ENCODE results near the gene MAST4.

The MAST4 gene

DNA sequence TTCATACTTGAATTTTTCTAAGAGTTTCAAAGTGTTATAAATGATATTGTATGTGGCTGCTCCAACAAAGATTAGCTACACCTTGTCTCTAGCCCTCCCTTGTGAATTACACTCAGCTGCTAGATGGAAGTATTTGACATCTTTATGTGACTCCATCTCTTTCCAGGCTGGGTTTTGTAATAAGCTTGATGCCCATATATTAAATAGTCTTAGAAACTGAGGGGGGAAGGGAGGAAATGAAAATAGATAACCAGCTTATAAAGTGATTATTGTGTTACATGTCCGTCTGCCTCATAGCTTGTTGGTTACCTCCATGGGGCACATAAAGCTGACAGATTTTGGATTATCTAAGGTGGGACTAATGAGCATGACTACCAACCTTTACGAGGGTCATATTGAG lies 537.0 kb downstream of the MAST4 start:
- DNase-seq (ENCODE audit: low read depth), result no peak

DNA sequence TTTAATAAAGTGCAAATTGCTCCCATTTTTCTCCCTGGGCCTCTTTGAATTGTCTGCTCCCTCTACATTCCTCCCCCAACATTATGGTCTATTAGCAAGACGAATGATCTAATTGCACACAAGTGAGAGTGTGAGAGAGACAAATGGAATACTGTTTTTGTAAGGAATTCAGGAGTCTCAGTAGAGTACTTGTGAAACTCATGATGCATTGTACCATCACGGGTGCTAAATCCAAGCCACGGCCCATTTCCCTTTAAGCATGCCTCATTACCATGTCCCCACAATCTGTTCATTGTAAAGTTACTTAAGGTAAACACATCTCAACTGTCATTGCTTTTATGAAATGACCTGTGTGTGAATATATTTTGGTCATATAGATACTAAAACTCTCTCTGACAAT lies 537.6 kb downstream of the MAST4 start:
- no peak for DNase-seq (ENCODE audit: low read depth)

DNA sequence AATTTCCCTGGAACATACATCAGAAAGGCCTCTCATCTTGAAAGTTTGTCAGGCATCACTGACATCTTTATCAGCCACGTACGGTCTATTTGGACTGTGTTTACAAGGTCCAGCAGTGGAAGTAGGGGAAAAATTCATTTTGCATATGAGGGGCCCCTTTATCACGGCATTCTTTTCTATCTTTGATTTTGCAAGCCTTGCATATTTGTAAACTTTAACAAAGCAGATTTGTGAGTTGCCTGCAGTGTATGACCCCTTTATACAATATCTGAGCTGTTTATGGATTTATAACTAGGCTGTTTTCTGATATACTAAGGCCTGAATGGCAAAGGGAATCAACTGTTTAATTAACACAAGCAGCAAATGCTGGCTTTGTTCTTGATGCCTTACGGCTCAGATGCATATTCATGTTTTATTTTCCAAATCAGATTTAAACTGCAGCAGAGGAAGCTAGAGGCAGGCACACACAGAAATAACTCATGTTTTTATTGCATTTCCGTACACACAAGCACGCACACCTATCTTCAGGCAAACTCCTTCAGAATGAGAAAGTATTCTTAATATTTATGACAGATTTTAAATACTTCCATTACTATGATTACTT lies 539.3 kb downstream of the MAST4 start:
- no peak for DNase-seq (ENCODE audit: low read depth)

DNA sequence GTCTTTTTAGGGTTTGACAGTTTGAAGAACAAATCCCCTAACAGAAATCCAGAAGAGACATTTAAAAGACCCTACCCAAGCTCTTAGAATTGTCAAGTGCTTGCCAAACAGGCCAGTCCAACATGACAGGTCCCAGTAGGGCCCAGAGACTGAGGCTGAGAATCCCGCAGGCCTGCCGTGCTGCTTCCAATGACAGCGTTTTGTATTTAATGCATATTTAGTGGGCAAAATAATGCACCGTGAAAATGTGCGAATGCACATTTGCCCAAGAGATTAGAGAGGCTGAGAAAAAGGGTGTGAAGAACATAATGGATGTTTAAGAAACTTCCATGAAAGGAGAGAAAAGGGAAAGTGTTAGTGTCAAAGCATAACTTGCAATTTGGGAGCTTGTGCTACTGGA lies 542.8 kb downstream of the MAST4 start:
- no peak for DNase-seq (ENCODE audit: low read depth)

DNA sequence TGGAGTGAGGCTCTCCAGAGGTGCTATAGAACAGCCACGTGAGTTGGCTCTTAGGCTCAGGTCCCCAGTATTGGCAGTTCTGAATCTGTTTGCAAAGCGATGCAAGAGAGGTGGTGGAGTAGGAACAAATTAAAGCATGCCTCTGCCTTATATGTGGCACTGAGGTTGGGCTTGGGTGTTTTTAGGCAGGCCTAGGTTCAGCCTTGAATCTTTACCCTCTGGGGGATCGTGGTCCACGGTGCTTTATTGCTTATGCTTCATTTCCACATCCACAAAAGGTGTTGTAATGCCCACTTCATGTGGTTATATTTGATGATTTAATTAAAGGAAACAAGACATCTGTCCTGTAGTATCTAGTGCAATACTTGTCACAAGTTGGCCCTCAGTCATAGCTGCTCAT lies 544.2 kb downstream of the MAST4 start:
- no peak for DNase-seq (ENCODE audit: low read depth)

DNA sequence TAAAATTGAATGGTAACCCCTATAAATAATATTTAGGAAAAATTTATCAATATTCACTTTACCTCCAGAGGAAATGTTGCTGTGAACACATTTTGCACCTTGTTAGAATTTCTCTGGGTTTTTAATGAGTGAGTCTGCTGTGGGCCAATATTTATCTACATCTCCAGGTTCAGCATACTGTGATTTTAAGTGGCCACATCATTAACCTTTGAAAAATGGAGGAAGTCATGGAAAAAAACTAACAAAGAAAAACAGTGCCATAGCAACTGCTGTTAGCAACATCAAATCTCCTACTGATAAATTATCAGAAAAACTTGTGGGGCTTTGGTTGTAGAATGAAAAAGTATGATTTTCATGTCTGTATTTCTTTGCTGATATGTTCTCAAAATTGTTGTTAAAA lies 545.5 kb downstream of the MAST4 start:
- DNase-seq (ENCODE audit: low read depth), result no peak

DNA sequence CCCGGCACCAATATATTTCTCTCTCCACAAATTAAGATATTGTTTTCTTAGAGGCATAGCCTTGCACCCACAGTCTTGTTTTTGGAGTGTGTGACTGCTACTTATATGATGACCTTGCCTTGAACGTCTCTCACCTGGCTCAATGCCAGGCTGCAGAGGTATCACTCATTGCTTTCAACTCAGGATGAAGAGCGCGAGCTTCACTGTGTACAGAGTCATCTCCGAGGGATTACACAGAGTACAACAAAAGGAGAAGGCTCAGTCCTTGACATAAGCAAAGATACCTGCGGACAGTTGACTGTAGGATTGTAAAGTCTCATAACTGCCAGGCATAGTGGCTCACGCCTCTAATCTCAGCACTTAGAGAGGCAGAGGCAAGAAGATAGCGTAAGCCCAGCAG lies 546.6 kb downstream of the MAST4 start:
- DNase-seq (ENCODE audit: low read depth), result no peak

DNA sequence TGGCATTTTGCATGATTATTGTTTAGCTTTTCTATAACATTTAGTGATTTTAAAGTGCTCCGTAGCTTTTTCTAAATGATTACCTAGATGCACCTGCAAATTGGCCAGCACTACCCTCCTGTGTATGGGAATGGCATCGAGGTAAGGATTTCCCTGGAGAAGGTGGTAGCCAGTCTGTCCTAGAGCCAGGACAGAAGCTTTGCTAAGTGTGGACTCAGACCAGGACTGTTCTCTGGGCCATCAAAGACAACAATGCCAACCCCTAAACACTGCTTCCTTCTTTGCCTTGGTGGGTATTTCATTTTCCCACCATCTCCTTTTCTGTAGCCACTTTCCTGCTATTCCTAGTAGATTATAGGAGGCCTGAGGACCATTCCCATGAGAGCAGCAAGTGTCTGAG lies 547.4 kb downstream of the MAST4 start:
- no peak for DNase-seq (ENCODE audit: low read depth)

DNA sequence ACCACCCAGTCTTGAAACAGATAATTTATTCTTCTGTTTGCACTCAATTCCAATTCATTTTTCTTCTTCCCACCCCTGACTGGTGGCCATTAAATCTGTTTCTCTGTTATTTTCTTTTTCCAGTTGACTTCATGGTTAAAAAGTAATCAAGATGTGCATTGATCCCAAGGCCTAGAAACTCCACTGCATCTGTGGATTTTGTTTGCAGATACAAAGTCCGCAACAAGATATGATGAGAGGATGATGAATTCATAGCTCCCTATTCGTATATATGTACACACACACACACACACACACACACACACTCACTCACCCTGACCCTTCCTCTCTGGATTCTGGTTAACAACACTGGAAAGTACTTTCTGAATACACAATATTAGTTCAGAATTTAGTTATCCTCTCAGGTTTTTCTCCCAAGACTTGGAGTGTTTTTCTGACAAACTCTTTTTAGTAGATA lies 548.0 kb downstream of the MAST4 start:
- DNase-seq (ENCODE audit: low read depth), result no peak

DNA sequence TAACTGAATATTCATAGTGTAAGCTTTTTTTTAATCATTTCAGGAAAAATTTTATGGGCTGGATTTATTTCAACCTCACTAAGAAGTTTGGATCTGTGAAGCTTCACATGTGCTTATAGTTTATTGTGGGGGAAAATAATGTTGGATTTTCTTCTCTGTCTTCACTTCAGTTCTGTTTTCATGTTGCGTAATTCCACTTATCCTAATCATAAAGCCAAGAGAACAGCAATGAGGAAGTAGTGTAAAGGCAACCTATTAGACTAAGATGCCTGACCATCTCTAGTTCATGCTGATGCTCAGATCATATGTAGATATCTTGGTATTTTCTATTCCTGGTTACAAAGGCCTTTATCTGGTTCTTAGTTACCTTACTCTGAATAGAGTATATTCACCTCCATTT lies 550.4 kb downstream of the MAST4 start:
- peak; percentile 45 for DNase-seq (ENCODE audit: low read depth)

DNA sequence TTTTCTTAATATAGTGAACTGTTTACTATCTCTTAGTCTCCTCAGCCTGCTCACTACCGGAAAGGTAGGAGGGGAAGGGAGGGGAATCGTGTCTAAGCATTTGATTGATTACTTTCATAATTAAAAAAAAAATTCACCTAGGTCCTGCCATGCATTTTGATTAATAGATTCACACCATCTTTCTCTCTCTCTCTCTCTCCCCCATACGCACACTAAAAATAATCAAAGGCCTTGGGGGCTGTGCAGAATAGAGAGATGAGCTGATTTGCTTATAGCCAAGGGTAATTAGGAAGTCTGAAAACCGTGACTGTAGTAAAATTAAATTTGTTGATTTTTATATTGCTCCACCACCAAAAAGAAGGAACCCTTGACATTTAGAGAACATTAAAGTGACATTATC lies 550.8 kb downstream of the MAST4 start:
- no peak for DNase-seq (ENCODE audit: low read depth)

DNA sequence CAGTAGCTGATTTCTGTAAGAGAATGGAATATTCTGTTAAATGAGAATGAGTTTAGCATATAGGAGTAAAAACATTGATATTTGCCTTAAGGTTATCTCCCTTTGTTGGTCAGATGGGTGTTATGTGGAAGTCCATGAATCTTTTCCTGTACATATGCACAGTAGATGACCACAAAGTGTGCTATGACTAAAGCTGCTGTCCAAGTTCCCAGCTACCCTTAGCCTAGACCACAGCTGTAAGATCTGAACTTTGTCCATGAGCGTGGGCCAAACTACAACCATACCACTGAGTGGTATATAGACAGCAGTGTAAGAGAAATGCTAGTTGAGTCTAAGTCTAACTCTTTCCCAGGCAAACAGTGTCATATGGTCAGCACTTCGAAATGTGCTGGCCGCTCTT lies 551.6 kb downstream of the MAST4 start:
- no peak for DNase-seq (ENCODE audit: low read depth)

DNA sequence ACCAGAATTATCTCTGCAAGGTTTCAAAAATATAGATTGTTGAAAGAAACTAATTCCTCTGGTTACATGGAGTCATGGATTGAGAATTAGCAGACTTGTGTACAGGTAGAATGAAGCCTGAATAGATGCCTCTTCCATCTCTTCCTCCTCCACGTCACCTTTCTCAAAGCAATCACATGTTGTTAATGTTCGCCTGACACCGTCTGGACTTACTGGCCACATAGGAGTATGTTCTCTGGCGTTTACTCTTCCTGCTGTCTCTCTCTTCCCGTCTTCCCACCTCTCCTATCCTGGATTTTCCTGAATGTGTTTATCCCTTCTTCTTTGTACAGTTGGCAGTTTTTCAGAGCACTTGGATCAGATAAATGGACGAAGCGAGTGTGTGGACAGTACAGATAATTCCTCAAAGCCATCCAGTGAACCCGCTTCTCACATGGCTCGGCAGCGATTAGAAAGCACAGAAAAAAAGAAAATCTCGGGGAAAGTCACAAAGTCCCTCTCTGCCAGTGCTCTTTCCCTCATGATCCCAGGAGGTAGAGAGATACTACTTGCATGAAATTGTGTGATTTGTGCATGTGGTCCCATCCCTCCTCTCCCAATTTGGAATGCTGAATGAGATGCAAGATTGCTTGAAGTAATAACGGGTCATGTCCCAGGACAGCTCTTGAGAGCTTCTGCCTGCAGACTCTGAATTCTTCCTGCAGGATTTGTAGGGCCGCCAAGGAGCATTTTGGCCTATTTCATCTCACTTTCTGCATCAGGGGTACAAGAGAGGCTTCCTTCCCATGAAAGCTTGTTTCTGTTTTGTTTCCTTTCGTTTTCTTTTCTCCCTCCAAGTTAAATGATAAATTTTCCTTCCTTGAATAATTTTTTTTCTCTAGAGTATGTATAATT lies 553.1 kb downstream of the MAST4 start:
- no peak for DNase-seq (ENCODE audit: low read depth)

DNA sequence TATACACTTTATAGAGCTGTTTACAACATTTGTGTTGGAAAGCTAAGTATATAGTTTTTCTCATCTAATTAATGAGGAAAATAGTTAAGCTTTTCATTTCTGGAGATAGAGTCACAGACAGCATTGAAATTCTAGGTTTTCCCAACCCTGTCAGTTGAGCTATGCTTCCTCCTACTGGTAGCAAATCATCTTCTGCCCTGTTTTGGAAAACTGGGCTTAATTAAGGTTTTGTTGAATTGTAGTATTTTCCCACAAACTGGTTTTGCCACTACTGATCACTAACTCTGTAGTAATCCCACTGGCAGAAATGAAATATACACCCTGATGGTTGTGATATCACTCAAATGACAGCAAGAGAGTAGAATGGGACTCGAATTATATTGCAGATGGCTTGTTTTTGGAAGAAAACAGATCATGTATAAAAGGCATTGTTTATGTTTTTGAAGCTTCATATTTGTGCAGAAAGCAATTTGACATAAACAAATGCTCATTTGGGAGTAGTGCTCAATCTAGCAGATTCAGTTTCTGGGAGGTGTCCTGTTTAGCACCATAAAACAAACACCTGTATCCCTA lies 553.8 kb downstream of the MAST4 start:
- peak; percentile 47 for DNase-seq (ENCODE audit: low read depth)

DNA sequence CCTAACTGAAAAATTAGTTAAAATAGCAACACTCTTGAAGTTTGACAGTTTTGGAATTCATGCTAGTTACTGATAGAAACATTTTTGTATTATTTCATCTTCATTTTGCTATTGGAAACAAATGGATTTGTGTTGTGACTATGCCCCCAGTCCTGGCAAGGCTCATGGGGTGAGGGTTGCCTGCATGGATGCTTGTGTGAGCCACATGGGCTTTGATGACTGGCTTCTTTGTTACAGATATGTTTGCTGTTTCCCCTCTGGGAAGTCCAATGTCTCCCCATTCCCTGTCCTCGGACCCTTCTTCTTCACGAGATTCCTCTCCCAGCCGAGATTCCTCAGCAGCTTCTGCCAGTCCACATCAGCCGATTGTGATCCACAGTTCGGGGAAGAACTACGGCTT lies 556.2 kb downstream of the MAST4 start:
- DNase-seq (ENCODE audit: low read depth), result no peak

DNA sequence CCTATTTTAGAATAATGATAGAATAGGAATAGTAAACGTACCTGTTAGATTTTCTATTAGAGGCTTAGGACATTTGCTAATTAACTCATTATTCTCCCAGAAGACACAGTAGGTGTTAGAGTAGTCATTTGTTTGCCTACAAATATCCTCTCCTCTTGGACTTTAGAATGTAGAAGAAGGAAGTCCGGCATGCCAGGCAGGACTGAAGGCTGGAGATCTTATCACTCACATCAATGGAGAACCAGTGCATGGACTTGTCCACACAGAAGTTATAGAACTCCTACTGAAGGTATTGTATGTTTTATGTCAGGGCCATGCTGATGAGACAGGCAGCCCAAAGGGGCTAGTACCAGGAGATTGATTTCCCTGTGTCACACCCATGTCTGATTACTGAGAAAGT lies 557.1 kb downstream of the MAST4 start:
- DNase-seq (ENCODE audit: low read depth), result no peak

DNA sequence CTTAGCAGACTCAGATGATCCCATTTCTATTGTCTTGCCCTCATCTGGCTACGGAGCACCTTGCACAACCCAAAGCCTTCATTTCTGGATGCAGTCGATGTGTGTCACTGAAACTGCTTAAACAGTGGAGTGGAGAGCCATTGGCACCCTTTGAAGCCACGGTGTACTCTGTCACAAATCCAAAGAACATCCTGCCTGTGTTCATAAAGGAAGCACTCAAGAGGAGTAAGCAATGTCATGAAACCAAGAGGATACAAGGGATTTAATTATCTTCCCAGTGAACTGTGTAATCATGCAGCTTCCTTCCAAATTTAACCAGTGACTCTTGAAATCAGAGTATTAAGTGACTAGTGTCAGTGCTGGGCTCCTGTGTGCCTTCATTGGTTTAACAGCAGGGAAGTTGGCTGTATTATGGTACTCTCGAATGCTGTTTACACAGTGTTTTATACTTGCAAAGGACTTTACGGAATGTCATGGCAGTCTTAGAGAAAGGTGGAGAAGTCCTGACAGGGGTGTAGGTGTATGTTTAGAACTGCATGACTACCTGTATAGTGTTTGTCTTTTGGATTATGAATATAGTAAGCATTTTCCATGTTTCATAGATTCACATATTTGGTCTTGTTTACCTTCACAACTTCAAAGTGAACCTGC lies 558.5 kb downstream of the MAST4 start:
- no peak for DNase-seq (ENCODE audit: low read depth)

DNA sequence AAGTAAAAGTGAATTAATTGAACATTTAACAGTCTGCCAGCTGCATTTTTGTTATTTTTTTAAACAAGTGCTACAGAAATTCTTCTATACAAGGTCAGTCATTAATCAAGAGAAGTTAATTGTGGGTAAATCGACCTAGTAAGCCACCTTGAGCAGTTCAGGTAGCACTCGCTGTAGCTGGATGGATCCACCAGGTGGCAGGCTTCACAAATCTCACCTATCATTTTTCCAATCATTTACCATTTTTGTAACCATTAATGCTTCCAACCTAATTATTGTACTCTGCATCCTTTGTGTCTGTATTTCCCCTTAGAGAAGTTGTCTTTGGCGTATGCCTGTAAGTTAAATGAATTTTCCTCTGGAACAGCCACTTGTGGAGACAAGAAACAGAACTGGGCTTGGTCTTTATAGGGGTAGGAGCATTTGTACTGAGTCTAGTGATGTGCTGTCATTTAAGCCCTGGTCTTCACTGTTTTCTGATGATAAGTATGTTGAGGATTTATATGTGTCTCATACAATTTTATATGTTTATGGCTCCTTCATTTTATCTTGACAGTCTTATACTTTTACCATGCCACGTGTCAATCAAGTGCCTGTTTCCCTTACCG lies 560.9 kb downstream of the MAST4 start:
- DNase-seq (ENCODE audit: low read depth), result no peak

DNA sequence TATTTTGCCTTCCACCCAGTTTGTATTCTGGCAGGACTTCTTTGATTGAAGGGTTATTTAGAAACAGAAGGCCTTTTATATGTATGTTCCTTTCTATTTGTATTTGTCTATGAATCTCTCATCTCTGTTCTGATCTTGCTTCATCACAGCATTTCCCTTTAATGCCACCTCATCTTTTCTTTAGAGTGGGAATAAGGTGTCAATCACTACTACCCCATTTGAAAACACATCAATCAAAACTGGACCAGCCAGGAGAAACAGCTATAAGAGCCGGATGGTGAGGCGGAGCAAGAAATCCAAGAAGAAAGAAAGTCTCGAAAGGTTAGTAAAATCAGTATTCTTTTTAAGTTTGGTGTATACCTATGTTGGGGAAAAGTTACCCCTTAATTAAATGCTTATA lies 564.1 kb downstream of the MAST4 start:
- DNase-seq (ENCODE audit: low read depth), result no peak

DNA sequence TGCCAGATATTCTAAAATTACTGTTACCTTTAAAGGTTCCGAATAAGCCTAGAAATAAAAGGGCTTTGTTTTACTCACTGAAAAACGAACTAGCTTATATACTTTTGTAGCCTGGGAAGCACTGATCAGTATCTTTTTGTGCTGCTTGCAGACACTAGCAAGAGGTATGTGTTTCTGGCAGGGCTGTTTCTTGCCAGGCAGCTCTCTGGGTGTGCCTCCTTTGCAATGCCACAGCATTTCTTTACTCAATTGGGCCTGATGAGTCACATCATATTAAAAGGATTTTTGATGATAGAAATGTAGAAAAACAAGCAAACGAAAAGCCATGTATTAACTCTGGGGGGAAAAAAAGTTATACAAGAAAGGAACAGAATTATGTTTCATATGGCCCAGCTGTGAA lies 564.8 kb downstream of the MAST4 start:
- DNase-seq (ENCODE audit: low read depth), result peak; percentile 72

DNA sequence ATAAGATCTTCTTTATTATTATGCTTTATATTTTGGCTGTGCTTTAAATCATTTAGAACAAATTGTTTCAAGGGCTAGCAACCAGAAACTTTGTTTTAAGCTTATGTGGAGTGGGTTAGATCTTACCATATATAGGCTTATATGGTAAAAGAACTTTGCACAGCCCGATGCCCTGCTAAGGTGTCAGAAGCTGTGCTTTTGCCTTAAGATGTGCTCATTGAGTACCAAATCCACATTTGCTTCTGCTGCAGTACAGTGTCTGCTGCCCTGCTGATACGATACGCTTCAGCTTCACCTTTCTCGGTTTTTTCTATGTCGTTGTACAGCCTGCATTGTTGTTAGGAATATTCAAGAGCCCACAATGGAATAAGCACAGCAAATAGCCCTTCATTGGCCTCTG lies 565.6 kb downstream of the MAST4 start:
- DNase-seq (ENCODE audit: low read depth), result no peak

DNA sequence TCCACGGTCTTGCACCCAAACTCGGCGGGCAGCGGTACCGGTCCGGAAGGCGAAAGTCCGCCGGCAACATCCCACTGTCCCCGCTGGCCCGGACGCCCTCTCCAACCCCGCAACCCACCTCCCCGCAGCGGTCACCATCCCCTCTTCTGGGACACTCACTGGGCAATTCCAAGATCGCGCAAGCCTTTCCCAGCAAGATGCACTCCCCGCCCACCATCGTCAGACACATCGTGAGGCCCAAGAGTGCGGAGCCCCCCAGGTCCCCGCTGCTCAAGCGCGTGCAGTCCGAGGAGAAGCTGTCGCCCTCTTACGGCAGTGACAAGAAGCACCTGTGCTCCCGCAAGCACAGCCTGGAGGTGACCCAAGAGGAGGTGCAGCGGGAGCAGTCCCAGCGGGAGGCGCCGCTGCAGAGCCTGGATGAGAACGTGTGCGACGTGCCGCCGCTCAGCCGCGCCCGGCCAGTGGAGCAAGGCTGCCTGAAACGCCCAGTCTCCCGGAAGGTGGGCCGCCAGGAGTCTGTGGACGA lies 567.1 kb downstream of the MAST4 start:
- DNase-seq (ENCODE audit: low read depth), result no peak

All from fibroblast of gingiva (primary cell).